Measurements from ENCODE around the gene RBM5. TPM values are rescaled to one million over a fixed set of nuclear protein-coding genes. Genes with fewer than 3 reads are reported as not detected.

Gene RBM5
- total RNA-seq = 100 to 1,000 TPM; 139 to 308 TPM

DNA sequence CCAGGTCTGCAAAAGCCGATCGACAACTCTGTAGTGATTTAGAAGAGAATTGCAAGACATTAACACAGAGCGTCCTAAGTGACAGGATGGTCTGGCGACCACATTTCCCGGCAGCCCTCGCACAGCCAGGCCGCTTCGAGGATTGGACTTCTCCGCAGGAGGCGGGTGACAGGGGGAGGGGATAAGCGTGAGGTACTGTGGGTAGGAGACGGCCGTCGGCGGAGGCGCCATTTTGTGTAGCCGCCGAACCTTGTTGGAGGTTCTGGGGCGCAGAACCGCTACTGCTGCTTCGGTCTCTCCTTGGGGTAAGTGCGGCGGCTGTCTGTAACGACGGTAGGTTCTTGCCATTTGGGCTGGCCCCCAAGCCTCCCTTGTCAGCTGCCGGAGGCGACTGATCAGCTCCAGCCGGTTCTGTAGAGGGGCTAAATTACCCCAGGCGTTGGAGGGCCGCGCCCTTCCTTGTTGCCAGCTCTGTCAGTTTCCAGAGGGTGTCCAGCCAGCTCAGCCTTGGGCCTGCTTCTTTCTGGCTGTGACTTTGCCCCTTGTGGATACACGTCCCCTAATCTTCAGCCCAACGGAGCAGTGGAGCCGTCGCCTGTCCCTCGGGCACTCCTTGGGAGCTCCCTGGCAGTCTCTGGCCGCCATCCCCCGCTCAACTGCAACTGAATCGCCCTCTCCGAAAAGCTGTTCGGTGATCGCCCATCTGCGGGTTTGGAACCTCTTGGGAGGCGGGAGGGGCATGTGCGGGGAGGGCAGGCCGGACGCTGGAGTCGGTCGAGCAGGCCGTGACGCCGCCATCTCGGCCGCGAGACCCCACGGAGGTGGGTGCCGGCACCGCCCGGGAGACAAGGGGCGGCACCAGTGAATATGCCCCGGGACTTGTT, at the start of gene RBM5:
Gene RBM5, plus strand, starts transcription at position 195 of the 884 bp plus-strand sequence. CDS start 1,516 bp downstream, outside the sequence.
- Histone ChIP-seq H3K9me3 (no peaks in the 10 kb centered on the region), H3K4me1 (peaks cover 20% of the 10 kb centered on the region), H3K27ac (peak within 1 kb of the TSS; percentile 89 to 96 (median 93)), H3K27me3 (no peaks in the 10 kb centered on the region), H3K36me3 (replicated peaks in 1 of 2; ENCODE audit: insufficient read depth in 1 of 2, low read depth in 2 of 2) (peaks cover 7 to 14% of the 10 kb centered on the region in 2 donors), H3K4me3 (peak within 1 kb of the TSS; percentile 94 to 99)
- DNase-seq (peak; percentile 91 to 95 (median 93)), ATAC-seq (peak; percentile 99)
- intact Hi-C loops (cut with DNase I) = no loop called here
- 0 to 1% methylated on average over 24 to 61 of the region's 61 CpGs for WGBS, 2 donors
- TF ChIP-seq POLR2A (IDR thresholded peaks at IDR 0.05) = peak; percentile 18 to 78 (median 76)
- TF ChIP-seq, protein P1, sequence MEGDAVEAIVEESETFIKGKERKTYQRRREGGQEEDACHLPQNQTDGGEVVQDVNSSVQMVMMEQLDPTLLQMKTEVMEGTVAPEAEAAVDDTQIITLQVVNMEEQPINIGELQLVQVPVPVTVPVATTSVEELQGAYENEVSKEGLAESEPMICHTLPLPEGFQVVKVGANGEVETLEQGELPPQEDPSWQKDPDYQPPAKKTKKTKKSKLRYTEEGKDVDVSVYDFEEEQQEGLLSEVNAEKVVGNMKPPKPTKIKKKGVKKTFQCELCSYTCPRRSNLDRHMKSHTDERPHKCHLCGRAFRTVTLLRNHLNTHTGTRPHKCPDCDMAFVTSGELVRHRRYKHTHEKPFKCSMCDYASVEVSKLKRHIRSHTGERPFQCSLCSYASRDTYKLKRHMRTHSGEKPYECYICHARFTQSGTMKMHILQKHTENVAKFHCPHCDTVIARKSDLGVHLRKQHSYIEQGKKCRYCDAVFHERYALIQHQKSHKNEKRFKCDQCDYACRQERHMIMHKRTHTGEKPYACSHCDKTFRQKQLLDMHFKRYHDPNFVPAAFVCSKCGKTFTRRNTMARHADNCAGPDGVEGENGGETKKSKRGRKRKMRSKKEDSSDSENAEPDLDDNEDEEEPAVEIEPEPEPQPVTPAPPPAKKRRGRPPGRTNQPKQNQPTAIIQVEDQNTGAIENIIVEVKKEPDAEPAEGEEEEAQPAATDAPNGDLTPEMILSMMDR (IDR thresholded peaks at IDR 0.05) = no peak

DNA sequence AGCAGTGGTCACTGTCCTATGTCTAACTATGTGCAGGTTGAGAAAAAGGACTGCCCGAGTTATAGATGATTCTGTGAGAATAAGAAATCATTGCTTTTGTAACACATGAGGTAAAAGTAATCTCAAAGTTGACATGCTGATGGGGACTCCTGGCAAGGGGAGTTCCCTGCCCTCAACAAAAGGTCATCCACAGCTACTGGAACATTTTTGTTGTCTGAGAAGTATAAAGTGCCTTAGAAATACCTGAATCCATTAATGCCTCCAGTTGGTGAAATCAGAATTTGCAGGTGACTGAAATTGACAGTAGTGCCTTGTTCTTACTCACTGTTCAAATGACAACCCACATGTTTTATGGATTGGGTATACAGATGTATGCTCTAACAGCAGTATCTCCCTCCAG, 43.7 kb upstream of the RBM5 start:
- no peak overlapping the region for H3K27ac ChIP-seq
- H3K4me3 ChIP-seq = no peak overlapping the region
- no peaks in the 10 kb centered on the region for H3K9me3 ChIP-seq
- peaks cover 3% of the 10 kb centered on the region for H3K4me1 ChIP-seq
- WGBS, 2 donors = 90 to 100% methylated on average over 1 of the region's 1 CpG
- ATAC-seq (no peak), DNase-seq (no peak)
- intact Hi-C loops (cut with DNase I) = no loop called here
- no peaks in the 10 kb centered on the region for H3K27me3 ChIP-seq
- TF ChIP-seq POLR2A (IDR thresholded peaks at IDR 0.05) = no peak
- TF ChIP-seq, protein P1 (IDR thresholded peaks at IDR 0.05) = no peak
- H3K36me3 ChIP-seq (replicated peaks in 1 of 2; ENCODE audit: insufficient read depth in 1 of 2, low read depth in 2 of 2) = peaks cover 0 to 4% of the 10 kb centered on the region in 2 donors

DNA sequence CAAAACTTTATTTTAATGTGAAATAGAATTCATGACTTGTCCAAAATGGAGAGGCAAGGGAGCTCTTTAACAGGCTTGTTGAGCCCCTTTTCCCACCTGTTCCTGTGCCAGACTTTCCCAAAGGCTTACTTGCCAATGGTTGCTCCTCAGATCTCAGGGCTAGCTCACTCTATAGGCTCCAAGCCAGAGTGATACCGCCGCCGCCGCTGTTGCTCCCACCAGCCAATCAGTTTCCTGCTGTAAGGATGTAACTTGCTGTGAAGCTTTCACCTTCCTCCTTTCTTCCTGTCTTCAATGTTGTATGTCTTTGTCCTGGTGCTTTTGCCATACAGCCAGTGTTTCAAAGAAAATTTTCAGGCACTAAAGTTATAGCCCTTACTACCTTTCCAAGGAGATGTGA, 41.3 kb upstream of the RBM5 start:
- Histone ChIP-seq H3K36me3 (replicated peaks in 1 of 2; ENCODE audit: insufficient read depth in 1 of 2, low read depth in 2 of 2) (peaks cover 0 to 4% of the 10 kb centered on the region in 2 donors), H3K4me1 (peaks cover 9% of the 10 kb centered on the region), H3K4me3 (no peak overlapping the region), H3K9me3 (no peaks in the 10 kb centered on the region), H3K27ac (no peak overlapping the region), H3K27me3 (no peaks in the 10 kb centered on the region)
- TF ChIP-seq POLR2A (IDR thresholded peaks at IDR 0.05) = no peak
- TF ChIP-seq, protein P1 (IDR thresholded peaks at IDR 0.05) = no peak
- DNase-seq = no peak
- intact Hi-C loops (cut with DNase I) = no loop called here
- ATAC-seq = no peak
- 79 to 80% methylated on average over 4 of the region's 4 CpGs for WGBS, 2 donors

DNA sequence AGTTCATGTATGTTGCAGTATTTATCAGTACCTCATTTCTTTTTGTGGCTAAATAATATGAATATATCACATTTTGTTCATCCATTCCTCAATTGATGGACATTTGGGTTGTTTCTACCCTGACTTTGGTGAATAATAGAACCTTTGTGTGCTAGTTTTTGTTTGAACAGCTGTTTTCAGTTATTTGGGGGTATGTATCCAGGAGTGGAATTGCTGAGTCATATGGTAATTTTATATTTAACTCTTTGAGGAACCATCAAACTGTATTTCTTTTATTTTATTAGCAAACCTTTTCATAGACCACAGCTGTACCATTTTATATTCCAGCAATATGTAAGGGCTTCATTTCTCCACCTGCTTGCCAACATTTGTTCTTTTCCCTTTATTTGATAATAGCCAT, 38.4 kb upstream of the RBM5 start:
- TF ChIP-seq, protein P1 (IDR thresholded peaks at IDR 0.05) = no peak
- TF ChIP-seq POLR2A (IDR thresholded peaks at IDR 0.05) = no peak
- Histone ChIP-seq H3K36me3 (replicated peaks in 1 of 2; ENCODE audit: insufficient read depth in 1 of 2, low read depth in 2 of 2) (peaks cover 0 to 16% of the 10 kb centered on the region in 2 donors), H3K4me1 (peaks cover 9% of the 10 kb centered on the region), H3K4me3 (no peak overlapping the region), H3K9me3 (no peaks in the 10 kb centered on the region), H3K27ac (no peak overlapping the region), H3K27me3 (no peaks in the 10 kb centered on the region)
- no peak for ATAC-seq
- DNase-seq = no peak
- intact Hi-C loops (cut with DNase I) = no loop called here
